Brain microvascular endothelial cell (primary cell): ENCODE measurements around the gene C3orf62.

ENCODE experiments used
- DNase-seq: peaks from one replicate; pipeline ENCODE4 v3.0.0-alpha.2; 2020
- H3K27ac ChIP-seq: fragments of 250-450 bp; sonication (Bioruptor Pico); 2 replicates; pipeline ENCODE4 v1.5.1; 2020; ENCODE audit warnings: mild to moderate bottlenecking, moderate library complexity
- H3K27me3 ChIP-seq: fragments of 250-450 bp; sonication (Bioruptor Pico); replicated peaks from 2 replicates; pipeline ENCODE4 v1.5.1; 2020; ENCODE audit warnings: mild to moderate bottlenecking
- H3K36me3 ChIP-seq: fragments of 250-450 bp; sonication (Bioruptor Pico); replicated peaks from 2 replicates; pipeline ENCODE4 v1.5.1; 2020; ENCODE audit warnings: mild to moderate bottlenecking
- H3K4me3 ChIP-seq: 2 replicates; pipeline ENCODE4 v1.5.1; 2011; ENCODE audit warnings: low read depth, mild to moderate bottlenecking, control low read depth, low read length, moderate library complexity
- CTCF ChIP-seq: IDR thresholded peaks from 2 replicates; pipeline ENCODE4 v1.5.1; 2011; ENCODE audit warnings: low read depth, mild to moderate bottlenecking, moderate library complexity, low read length, control low read depth, inconsistent platforms; ENCODE audit errors: missing control alignments
- in situ Hi-C: cut with HindIII; loops from 2 replicates; pipeline ENCODE4 v1.10.0; 2017; ENCODE audit warnings: low sequenced_read_pairs, low pct_ligation_motif_present

The C3orf62 gene

GRCh38 chr3:49265661-49266386, 11.2 kb downstream of the C3orf62 start:
- Histone ChIP-seq H3K27ac (no peak overlapping the region), H3K27me3 (no peaks in the 10 kb centered on the region), H3K36me3 (no peaks in the 10 kb centered on the region), H3K4me3 (no peak overlapping the region)
- DNase-seq, result no peak
- no peak for TF ChIP-seq CTCF
- in situ Hi-C loops, result no loop called here

GRCh38 chr3:49263159-49263889, 13.7 kb downstream of the C3orf62 start:
- Histone ChIP-seq H3K4me3 (no peak overlapping the region), H3K27me3 (no peaks in the 10 kb centered on the region), H3K36me3 (no peaks in the 10 kb centered on the region), H3K27ac (no peak overlapping the region)
- DNase-seq, result no peak
- TF ChIP-seq CTCF, result no peak
- in situ Hi-C loops, result no loop called here

- no peak for DNase-seq
- Histone ChIP-seq H3K27me3 (no peaks in the 10 kb centered on the region), H3K27ac (no peak overlapping the region), H3K4me3 (no peak overlapping the region), H3K36me3 (no peaks in the 10 kb centered on the region)
- no peak for TF ChIP-seq CTCF
- in situ Hi-C loops, result no loop called here
Observed at GRCh38 chr3:49260806-49261324, 16.2 kb downstream of the C3orf62 start.

- H3K36me3 ChIP-seq, result no peaks in the 10 kb centered on the region
- in situ Hi-C loops, result no loop called here
- no peak overlapping the region for H3K27ac ChIP-seq
- DNase-seq, result no peak
- no peak overlapping the region for H3K4me3 ChIP-seq
- H3K27me3 ChIP-seq, result no peaks in the 10 kb centered on the region
- no peak for TF ChIP-seq CTCF
Observed at GRCh38 chr3:49257187-49257586, 19.8 kb downstream of the C3orf62 start.

GRCh38 chr3:49255718-49256511, 21.1 kb downstream of the C3orf62 start:
- DNase-seq, result no peak
- H3K27ac ChIP-seq, result no peak overlapping the region
- H3K27me3 ChIP-seq, result no peaks in the 10 kb centered on the region
- TF ChIP-seq CTCF, result no peak
- H3K4me3 ChIP-seq, result no peak overlapping the region
- no peaks in the 10 kb centered on the region for H3K36me3 ChIP-seq
- in situ Hi-C loops, result no loop called here
